Smooth muscle cell (in vitro differentiated cells): Measurements from ENCODE around the gene TEAD1. TPM values are rescaled to one million over a fixed set of nuclear protein-coding genes. Genes with fewer than 3 reads are reported as not detected.
"Not testable (repeated sequence)": the region's sequence is repeated elsewhere in the genome, so short reads cannot be mapped to it uniquely, and the experiment has no call there.

Source experiments
- DNase-seq: peaks from one replicate; lab custom pipeline; 2025; ENCODE audit not compliant: unreplicated experiment; lab: John Stamatoyannopoulos, UW
- H2AFZ ChIP-seq: fragments of 200-600 bp; sonication (generic); 2 replicates; pipeline ENCODE4 v1.6.0; 2016; ENCODE audit warnings: antibody characterized with exemption, low read depth, mild to moderate bottlenecking
- H3F3A ChIP-seq: fragments of 200-600 bp; sonication (generic); 2 replicates; pipeline ENCODE4 v1.6.0; 2017; ENCODE audit warnings: antibody characterized with exemption, low read depth
- H3K27ac ChIP-seq: fragments of 200-600 bp; sonication (generic); 2 replicates; pipeline ENCODE4 v1.5.1; 2016; ENCODE audit warnings: low read depth, mild to moderate bottlenecking
- H3K27me3 ChIP-seq: fragments of 200-600 bp; sonication (generic); 2 replicates; pipeline ENCODE4 v1.6.1; 2016; ENCODE audit warnings: low read depth, mild to moderate bottlenecking
- H3K36me3 ChIP-seq: fragments of 200-600 bp; sonication (generic); 2 replicates; pipeline ENCODE4 v1.5.1; 2016; ENCODE audit warnings: low read depth
- H3K4me1 ChIP-seq: fragments of 200-600 bp; sonication (generic); 2 replicates; pipeline ENCODE4 v1.5.1; 2016; ENCODE audit warnings: low read depth
- H3K4me2 ChIP-seq: fragments of 200-600 bp; sonication (generic); 2 replicates; pipeline ENCODE4 v1.6.0; 2016; ENCODE audit warnings: mild to moderate bottlenecking
- H3K4me3 ChIP-seq: fragments of 200-600 bp; sonication (generic); 2 replicates; pipeline ENCODE4 v1.5.1; 2016; ENCODE audit warnings: mild to moderate bottlenecking
- H3K79me2 ChIP-seq: fragments of 200-600 bp; sonication (generic); 2 replicates; pipeline ENCODE4 v1.6.0; 2016; ENCODE audit warnings: low read depth, mild to moderate bottlenecking
- H3K9ac ChIP-seq: fragments of 200-600 bp; sonication (generic); 2 replicates; pipeline ENCODE4 v1.6.0; 2016; ENCODE audit warnings: low read depth
- H3K9me3 ChIP-seq: fragments of 200-600 bp; sonication (generic); replicated peaks from 2 replicates; pipeline ENCODE4 v1.5.1; 2016; ENCODE audit warnings: low read depth
- H4K20me1 ChIP-seq: fragments of 200-600 bp; sonication (generic); 2 replicates; pipeline ENCODE4 v1.6.0; 2016; ENCODE audit warnings: low read depth
- CTCF ChIP-seq: fragments of 200-600 bp; sonication (generic); IDR thresholded peaks from 2 replicates; pipeline ENCODE4 v1.5.1; 2017; ENCODE audit warnings: borderline replicate concordance, mild to moderate bottlenecking, antibody characterized with exemption; ENCODE audit not compliant: insufficient read depth, poor library complexity, severe bottlenecking
- WGBS: methylation state at CpG from one replicate; pipeline ENCODE4 v1.1.7; 2016; ENCODE audit warnings: low lambda C conversion rate; 5-methylcytosine and 5-hydroxymethylcytosine counted together
- polyA plus RNA-seq: library from polyadenylated mRNA; unstranded; fragments of >200 nt; fragmentation: Nextera tagmentation; extraction: Ambion mirVana; gene quantifications from 2 replicates; pipeline ENCODE4 v1.2.1, GENCODE V29; 2016
- total RNA-seq: library from RNA; depleted of rRNA; stranded (reverse); fragments of >200 nt; gene quantifications from 2 replicates; pipeline ENCODE4 v1.2.3, GENCODE V29; 2014

The TEAD1 gene
- total and polyA plus RNA-seq, 2 experiments from 2014 or later, result 63.0 to 181 TPM

- peak overlapping the region; percentile 57 for H3K27ac ChIP-seq
- TF ChIP-seq CTCF, result no peak
- no peak overlapping the region for H2AFZ ChIP-seq
- no peaks in the 10 kb centered on the region for H3K36me3 ChIP-seq
- no peaks in the 10 kb centered on the region for H3K27me3 ChIP-seq
- H3K4me2 ChIP-seq, result no peak overlapping the region
- DNase-seq, result no peak
- H3K9ac ChIP-seq, result no peak overlapping the region
- peaks cover 30% of the 10 kb centered on the region for H3F3A ChIP-seq
- H3K79me2 ChIP-seq, result peaks cover 86% of the 10 kb centered on the region
- H4K20me1 ChIP-seq, result peaks cover 81% of the 10 kb centered on the region
- no peaks in the 10 kb centered on the region for H3K9me3 ChIP-seq
- peaks cover 16% of the 10 kb centered on the region for H3K4me1 ChIP-seq
- H3K4me3 ChIP-seq, result no peak overlapping the region
- 71% methylated on average over 2 of the region's 2 CpGs for WGBS
These were observed 197.0 kb downstream of the TEAD1 start for GRCh38 chr11:12871241-12871640.

- no peaks in the 10 kb centered on the region for H3K9me3 ChIP-seq
- H3K27ac ChIP-seq, result peak overlapping the region; percentile 57
These were observed 197.6 kb downstream of the TEAD1 start for GRCh38 chr11:12871788-12872321.

GRCh38 chr11:12876340-12876739, 202.1 kb downstream of the TEAD1 start:
- Histone ChIP-seq H3K36me3 (no peaks in the 10 kb centered on the region), H2AFZ (no peak overlapping the region), H3K27me3 (no peaks in the 10 kb centered on the region), H3K9me3 (no peaks in the 10 kb centered on the region), H3K4me1 (peaks cover 10% of the 10 kb centered on the region), H3K4me2 (no peak overlapping the region), H3K4me3 (no peak overlapping the region), H3F3A (peaks cover 21% of the 10 kb centered on the region), H3K9ac (no peak overlapping the region), H3K79me2 (peaks cover 83% of the 10 kb centered on the region), H3K27ac (peak overlapping the region; percentile 17), H4K20me1 (peaks cover 74% of the 10 kb centered on the region)
- 57% methylated on average over 5 of the region's 5 CpGs for WGBS
- no peak for TF ChIP-seq CTCF
- DNase-seq, result no peak

More at GRCh38 chr11:12871788-12872321, 197.6 kb downstream of the TEAD1 start:
- H2AFZ ChIP-seq, result no peak overlapping the region
- no peak overlapping the region for H3K4me2 ChIP-seq
- no peak for DNase-seq
- peaks cover 85% of the 10 kb centered on the region for H3K79me2 ChIP-seq
- no peak for TF ChIP-seq CTCF
- H3F3A ChIP-seq, result peaks cover 30% of the 10 kb centered on the region
- H3K27me3 ChIP-seq, result no peaks in the 10 kb centered on the region
- H4K20me1 ChIP-seq, result peaks cover 82% of the 10 kb centered on the region
- peaks cover 10% of the 10 kb centered on the region for H3K4me1 ChIP-seq
- WGBS, result 60% methylated on average over 11 of the region's 11 CpGs
- no peaks in the 10 kb centered on the region for H3K36me3 ChIP-seq
- H3K9ac ChIP-seq, result no peak overlapping the region
- no peak overlapping the region for H3K4me3 ChIP-seq

- Histone ChIP-seq H3K9me3 (no peaks in the 10 kb centered on the region), H3K79me2 (peaks cover 83% of the 10 kb centered on the region), H3K4me1 (peaks cover 9% of the 10 kb centered on the region), H3K4me3 (no peak overlapping the region), H3K36me3 (no peaks in the 10 kb centered on the region), H3F3A (peaks cover 15% of the 10 kb centered on the region), H3K27me3 (no peaks in the 10 kb centered on the region), H3K27ac (no peak overlapping the region), H4K20me1 (peaks cover 71% of the 10 kb centered on the region), H3K4me2 (no peak overlapping the region), H2AFZ (no peak overlapping the region), H3K9ac (no peak overlapping the region)
- DNase-seq, result no peak
- TF ChIP-seq CTCF, result no peak
- WGBS, result 57% methylated on average over 5 of the region's 5 CpGs
These were observed 202.8 kb downstream of the TEAD1 start for GRCh38 chr11:12876988-12877387.

- H3K27ac ChIP-seq, H3K9me3 ChIP-seq, H2AFZ ChIP-seq, DNase-seq, H3K9ac ChIP-seq, H3K4me1 ChIP-seq, H3K4me3 ChIP-seq, H3K36me3 ChIP-seq, H3K4me2 ChIP-seq, H3K27me3 ChIP-seq: not testable (repeated sequence)
- peaks cover 71% of the 10 kb centered on the region for H4K20me1 ChIP-seq
- WGBS, result 100% methylated on average over 4 of the region's 4 CpGs
- H3K79me2 ChIP-seq, result peaks cover 82% of the 10 kb centered on the region
- H3F3A ChIP-seq, result peaks cover 12% of the 10 kb centered on the region
These were observed 203.3 kb downstream of the TEAD1 start for GRCh38 chr11:12877508-12877907.
